Dendritic cell treated with granulocyte-macrophage colony-stimulating factor and Interleukin-4, amounts not matched to agents 40 ng/mL and 50 ng/mL, for 4 days (primary cell): Measurements from ENCODE around the gene CRYBB2.
"Not testable (repeated sequence)": the region's sequence is repeated elsewhere in the genome, so short reads cannot be mapped to it uniquely, and the experiment has no call there.

ENCODE experiments used
- H3K27ac Mint-ChIP-seq: one replicate; pipeline ENCODE4 v1.8.0; 2022; ENCODE audit warnings: mild to moderate bottlenecking, mixed read lengths
- H3K27me3 Mint-ChIP-seq: one replicate; pipeline ENCODE4 v1.8.0; 2022; ENCODE audit warnings: mild to moderate bottlenecking, mixed read lengths
- H3K36me3 Mint-ChIP-seq: one replicate; pipeline ENCODE4 v1.8.0; 2022; ENCODE audit warnings: low read depth, mixed read lengths
- H3K4me1 Mint-ChIP-seq: one replicate; pipeline ENCODE4 v1.8.0; 2022; ENCODE audit warnings: low read depth, mixed read lengths
- H3K4me3 Mint-ChIP-seq: one replicate; pipeline ENCODE4 v1.8.0; 2022; ENCODE audit warnings: mild to moderate bottlenecking, moderate library complexity, mixed read lengths
- H3K9me3 Mint-ChIP-seq: one replicate; pipeline ENCODE4 v1.8.0; 2022; ENCODE audit warnings: mixed read lengths
- intact Hi-C: fragments of 100-400 bp; cut with micrococcal nuclease; formaldehyde crosslinking; loops from one replicate; pipeline ENCODE4 v1.15.0; 2022

Gene CRYBB2

GRCh38 chr22:25233706-25234105, 14.3 kb downstream of the CRYBB2 start:
- intact Hi-C loops: not testable (repeated sequence)

DNA sequence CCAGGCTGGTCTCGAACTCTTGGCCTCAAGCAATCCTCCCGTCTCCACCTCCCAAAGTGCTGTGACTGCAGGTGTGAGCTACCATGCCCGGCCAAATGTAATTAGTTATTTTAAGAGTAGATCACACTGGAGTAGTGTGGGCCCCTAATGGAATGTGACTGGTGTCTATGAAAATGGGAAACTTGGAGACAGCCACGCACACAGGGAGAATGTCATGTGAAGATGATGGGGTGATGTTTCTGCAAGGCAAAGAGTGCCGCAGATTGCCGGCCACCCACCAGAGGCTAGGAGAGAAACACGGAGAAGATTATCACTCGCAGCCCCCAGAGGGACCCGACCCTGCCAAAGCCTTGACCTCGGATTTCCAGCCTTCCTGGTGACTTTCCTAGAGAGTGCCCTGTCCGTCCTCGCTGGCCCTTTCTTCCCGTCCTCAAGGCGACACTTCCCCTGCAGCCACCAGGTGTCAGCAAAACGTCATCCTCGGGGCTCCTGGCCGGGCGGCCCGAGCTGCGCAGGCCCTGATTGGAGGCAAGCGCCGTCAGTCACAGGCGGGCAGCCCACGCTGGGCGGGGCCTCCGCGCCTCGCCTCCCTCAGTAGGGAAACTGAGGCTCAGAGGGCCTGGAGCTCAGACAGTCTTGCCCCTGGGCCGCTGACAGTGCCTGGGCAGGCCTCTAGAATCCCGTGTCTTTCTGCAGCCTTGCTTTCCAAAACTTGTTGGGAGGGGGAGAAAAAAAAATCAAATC, 16.3 kb downstream of the CRYBB2 start:
- intact Hi-C loops: no loop called here
- no peaks in the 10 kb centered on the region for H3K4me1 Mint-ChIP-seq
- no peak overlapping the region for H3K4me3 Mint-ChIP-seq
- peaks cover 37% of the 10 kb centered on the region for H3K27me3 Mint-ChIP-seq
- no peaks in the 10 kb centered on the region for H3K36me3 Mint-ChIP-seq
- H3K27ac Mint-ChIP-seq: no peak overlapping the region
- H3K9me3 Mint-ChIP-seq: no peaks in the 10 kb centered on the region

More at GRCh38 chr22:25233706-25234105, 14.3 kb downstream of the CRYBB2 start:
- not testable (repeated sequence) for H3K9me3 Mint-ChIP-seq, H3K36me3 Mint-ChIP-seq, H3K4me3 Mint-ChIP-seq, H3K4me1 Mint-ChIP-seq, H3K27ac Mint-ChIP-seq
- H3K27me3 Mint-ChIP-seq: peaks cover 31% of the 10 kb centered on the region

DNA sequence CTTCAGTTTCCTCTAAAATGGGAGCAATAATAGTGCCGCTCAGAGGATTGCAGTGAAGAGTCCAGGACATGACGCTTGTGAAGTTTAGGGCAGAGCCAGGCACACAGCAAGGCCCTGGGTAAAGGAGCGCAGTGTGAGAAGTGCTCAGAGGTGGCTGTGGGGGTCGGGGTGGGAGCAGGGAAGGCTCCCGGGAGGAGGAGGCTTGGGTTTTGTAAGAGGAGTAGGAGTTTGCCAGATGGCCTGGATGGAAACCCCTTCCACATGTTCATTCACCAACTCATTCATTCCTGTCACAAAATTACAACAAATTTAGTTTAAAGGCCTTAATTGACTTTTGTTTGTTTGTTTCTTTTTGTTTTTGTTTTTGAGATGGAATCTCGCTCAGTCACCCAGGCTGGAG, 17.0 kb downstream of the CRYBB2 start:
- H3K27ac Mint-ChIP-seq: no peak overlapping the region
- intact Hi-C loops: no loop called here
- H3K36me3 Mint-ChIP-seq: no peaks in the 10 kb centered on the region
- H3K4me1 Mint-ChIP-seq: no peaks in the 10 kb centered on the region
- H3K4me3 Mint-ChIP-seq: no peak overlapping the region
- H3K27me3 Mint-ChIP-seq: peaks cover 42% of the 10 kb centered on the region
- no peaks in the 10 kb centered on the region for H3K9me3 Mint-ChIP-seq

- H3K27me3 Mint-ChIP-seq: peaks cover 40% of the 10 kb centered on the region
- intact Hi-C loops: no loop called here
Observed at GRCh38 chr22:25237503-25237902, 18.1 kb downstream of the CRYBB2 start.

GRCh38 chr22:25238058-25238457, 18.6 kb downstream of the CRYBB2 start:
- H3K27ac Mint-ChIP-seq, H3K4me3 Mint-ChIP-seq, H3K9me3 Mint-ChIP-seq, intact Hi-C loops, H3K36me3 Mint-ChIP-seq, H3K4me1 Mint-ChIP-seq: not testable (repeated sequence)
- H3K27me3 Mint-ChIP-seq: peaks cover 40% of the 10 kb centered on the region

More at GRCh38 chr22:25237503-25237902, 18.1 kb downstream of the CRYBB2 start:
- no peaks in the 10 kb centered on the region for H3K36me3 Mint-ChIP-seq
- no peaks in the 10 kb centered on the region for H3K9me3 Mint-ChIP-seq
- H3K27ac Mint-ChIP-seq: no peak overlapping the region
- no peak overlapping the region for H3K4me3 Mint-ChIP-seq
- no peaks in the 10 kb centered on the region for H3K4me1 Mint-ChIP-seq

- not testable (repeated sequence) for H3K27ac Mint-ChIP-seq
Observed at GRCh38 chr22:25255169-25255568, 35.7 kb downstream of the CRYBB2 start.

DNA sequence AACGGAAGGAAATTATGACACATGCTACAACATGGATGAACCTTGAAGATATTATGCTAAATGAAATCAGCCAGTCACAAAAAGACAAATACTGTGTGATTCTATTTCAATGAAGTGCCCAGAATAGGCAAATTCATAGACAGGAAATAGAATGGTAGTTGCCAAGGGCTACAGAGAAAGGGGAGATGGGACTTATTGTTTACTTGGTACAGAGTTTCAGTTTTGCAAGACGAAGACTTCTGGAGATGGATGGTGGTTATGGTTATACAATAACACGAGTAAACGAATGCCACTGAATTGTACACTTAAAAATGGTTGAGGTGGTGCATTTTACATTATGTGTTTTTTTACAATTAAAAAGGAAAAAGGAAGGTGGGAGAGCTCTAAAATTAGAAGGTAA, 48.1 kb downstream of the CRYBB2 start:
- intact Hi-C loops, H3K27me3 Mint-ChIP-seq, H3K4me3 Mint-ChIP-seq, H3K27ac Mint-ChIP-seq, H3K4me1 Mint-ChIP-seq, H3K36me3 Mint-ChIP-seq: not testable (repeated sequence)
- peaks cover 24% of the 10 kb centered on the region for H3K9me3 Mint-ChIP-seq

More at GRCh38 chr22:25255169-25255568, 35.7 kb downstream of the CRYBB2 start:
- H3K9me3 Mint-ChIP-seq, H3K36me3 Mint-ChIP-seq, H3K4me1 Mint-ChIP-seq, H3K4me3 Mint-ChIP-seq, intact Hi-C loops, H3K27me3 Mint-ChIP-seq: not testable (repeated sequence)

DNA sequence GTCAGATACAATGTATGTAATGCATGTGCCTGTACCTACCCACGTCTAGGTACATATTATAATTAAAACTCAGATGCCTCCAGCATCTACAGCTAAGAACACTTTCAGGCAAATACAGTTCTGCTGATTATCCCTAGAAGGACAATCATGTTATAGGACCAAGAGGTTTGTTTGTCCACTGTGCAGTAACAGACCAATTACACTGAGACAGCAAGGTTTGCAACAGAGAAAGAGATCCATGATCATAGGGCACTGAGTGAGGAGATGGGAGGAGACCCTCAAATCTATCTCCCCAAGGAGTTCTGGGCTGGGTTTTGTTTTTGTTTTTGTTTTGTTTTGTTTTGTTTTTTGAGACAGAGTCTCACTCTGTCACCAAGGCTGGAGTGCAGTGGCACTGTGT, 49.5 kb downstream of the CRYBB2 start:
- H3K4me3 Mint-ChIP-seq, H3K4me1 Mint-ChIP-seq, intact Hi-C loops, H3K27me3 Mint-ChIP-seq, H3K27ac Mint-ChIP-seq, H3K36me3 Mint-ChIP-seq: not testable (repeated sequence)
- H3K9me3 Mint-ChIP-seq: peaks cover 24% of the 10 kb centered on the region

DNA sequence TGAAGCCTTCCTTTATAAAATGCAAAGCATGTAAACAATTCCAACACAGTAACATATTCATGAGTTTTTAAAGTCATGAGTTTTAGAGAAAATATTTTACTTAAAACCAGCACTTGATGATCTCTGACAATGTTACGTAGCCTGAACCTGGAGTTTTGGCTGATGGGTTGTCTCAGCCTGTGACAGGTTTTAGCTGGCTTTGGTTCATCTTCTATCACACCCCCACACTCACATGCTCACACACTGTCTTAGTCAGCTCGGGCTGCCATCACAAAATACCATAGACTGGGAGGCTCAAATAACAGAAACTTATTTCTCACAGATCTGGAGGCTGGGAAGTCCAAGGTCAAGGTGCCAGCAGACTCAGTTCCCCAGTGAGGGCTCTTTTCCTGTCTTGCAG, 50.6 kb downstream of the CRYBB2 start:
- peaks cover 24% of the 10 kb centered on the region for H3K9me3 Mint-ChIP-seq
- H3K27ac Mint-ChIP-seq, H3K36me3 Mint-ChIP-seq, H3K4me3 Mint-ChIP-seq, intact Hi-C loops, H3K27me3 Mint-ChIP-seq, H3K4me1 Mint-ChIP-seq: not testable (repeated sequence)

- H3K4me3 Mint-ChIP-seq, intact Hi-C loops, H3K36me3 Mint-ChIP-seq, H3K4me1 Mint-ChIP-seq, H3K27ac Mint-ChIP-seq: not testable (repeated sequence)
- Mint-ChIP-seq H3K27me3 (peaks cover 13% of the 10 kb centered on the region), H3K9me3 (peaks cover 13% of the 10 kb centered on the region)
Observed at GRCh38 chr22:25273231-25273630, 53.8 kb downstream of the CRYBB2 start.

- H3K27ac Mint-ChIP-seq, intact Hi-C loops, H3K4me3 Mint-ChIP-seq, H3K9me3 Mint-ChIP-seq, H3K4me1 Mint-ChIP-seq, H3K36me3 Mint-ChIP-seq: not testable (repeated sequence)
- H3K27me3 Mint-ChIP-seq: peaks cover 14% of the 10 kb centered on the region
Observed at GRCh38 chr22:25273928-25274327, 54.5 kb downstream of the CRYBB2 start.

- H3K27ac Mint-ChIP-seq, H3K9me3 Mint-ChIP-seq, H3K36me3 Mint-ChIP-seq, intact Hi-C loops, H3K4me3 Mint-ChIP-seq, H3K4me1 Mint-ChIP-seq: not testable (repeated sequence)
- H3K27me3 Mint-ChIP-seq: peaks cover 65% of the 10 kb centered on the region
Observed at GRCh38 chr22:25280118-25280517, 60.7 kb downstream of the CRYBB2 start.
